ENCODE measurements around the gene WDR70.
A peak's percentile ranks its signal among the peaks of the same experiment; 100 is the strongest.
"Not testable (repeated sequence)": the region's sequence is repeated elsewhere in the genome, so short reads cannot be mapped to it uniquely, and the experiment has no call there.

The WDR70 gene

GRCh38 chr5:37654566-37654965 is 275.4 kb downstream of the WDR70 start:
- not testable (repeated sequence) for DNase-seq

- DNase-seq = no peak
These were observed 277.9 kb downstream of the WDR70 start for GRCh38 chr5:37657046-37657445.

- no peak for DNase-seq
These were observed 279.3 kb downstream of the WDR70 start for GRCh38 chr5:37658440-37658839.

- DNase-seq = no peak
These were observed 281.2 kb downstream of the WDR70 start for GRCh38 chr5:37660319-37660718.

DNA sequence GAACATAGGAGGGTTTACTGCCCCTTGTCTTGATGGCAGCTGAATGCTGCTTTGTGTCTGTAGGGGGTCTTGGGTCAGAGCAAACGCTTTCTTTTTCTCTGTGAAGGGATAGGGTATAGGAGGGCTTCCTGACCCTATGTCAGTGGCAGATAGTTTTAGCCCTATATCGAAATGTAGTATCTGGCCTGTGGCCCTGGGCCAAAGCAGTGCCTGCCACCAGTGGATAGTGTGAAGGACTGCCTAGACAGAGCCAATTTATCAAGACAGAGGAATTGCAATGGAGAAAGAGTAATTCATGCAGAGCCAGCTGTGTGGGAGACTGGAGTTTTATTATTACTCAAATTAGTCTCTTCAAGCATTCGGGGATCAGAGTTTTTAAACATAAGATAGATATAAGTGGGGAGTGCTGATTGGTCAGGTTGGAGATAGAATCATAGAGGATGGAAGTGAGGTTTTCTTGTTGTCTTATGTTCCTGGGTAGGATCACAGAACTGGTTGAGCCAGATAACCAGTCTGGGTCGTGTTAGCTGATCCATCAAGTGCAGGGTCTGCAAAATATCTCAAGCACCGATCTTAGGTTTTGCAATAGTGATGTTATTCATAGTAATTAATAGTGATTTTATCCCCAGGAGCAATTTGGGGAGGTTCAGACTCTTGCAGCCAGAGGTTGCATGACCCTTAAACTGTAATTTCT is 282.3 kb downstream of the WDR70 start:
- DNase-seq = no peak

- DNase-seq = no peak
These were observed 282.8 kb downstream of the WDR70 start for GRCh38 chr5:37661951-37662350.

DNA sequence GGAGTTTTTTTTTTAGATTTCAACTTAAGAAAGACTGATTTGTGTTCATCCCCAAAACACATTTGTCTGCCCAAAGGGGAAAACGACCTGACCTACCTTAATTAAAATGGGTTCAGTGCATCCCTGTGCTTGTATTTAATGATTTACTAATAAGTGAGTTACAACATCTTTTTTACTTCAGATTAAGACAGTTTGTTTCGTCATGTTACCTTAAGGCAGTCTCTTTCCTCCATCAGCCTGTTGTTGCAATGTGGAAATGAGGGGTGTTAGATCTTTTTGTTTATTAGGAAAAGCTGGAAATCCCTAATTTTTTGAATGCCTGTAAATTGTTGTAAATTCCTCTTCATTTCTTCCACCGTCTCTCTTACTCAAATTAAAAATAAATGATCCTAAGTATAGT is 283.2 kb downstream of the WDR70 start:
- no peak for DNase-seq

- DNase-seq = no peak
These were observed 283.8 kb downstream of the WDR70 start for GRCh38 chr5:37662789-37663485.

DNA sequence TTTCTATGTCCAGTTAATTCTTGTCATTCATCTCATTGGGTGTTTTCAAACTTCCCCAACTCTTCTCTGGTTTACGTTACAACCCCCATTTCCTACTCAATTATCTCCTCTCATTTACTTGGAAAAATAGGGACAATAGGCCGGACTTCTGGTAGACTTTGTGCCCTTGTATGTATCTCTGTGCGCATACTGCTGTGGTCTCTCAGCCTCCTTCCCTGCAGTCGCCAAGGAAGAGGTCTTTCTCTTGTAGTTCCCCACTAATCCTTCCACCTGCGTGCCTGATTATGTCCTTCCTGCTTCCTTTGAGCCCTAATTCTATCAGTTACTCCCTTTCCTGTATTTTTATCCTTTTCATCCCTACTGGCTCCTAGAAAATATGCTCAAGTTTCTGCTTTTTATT is 284.4 kb downstream of the WDR70 start:
- no peak for DNase-seq

DNA sequence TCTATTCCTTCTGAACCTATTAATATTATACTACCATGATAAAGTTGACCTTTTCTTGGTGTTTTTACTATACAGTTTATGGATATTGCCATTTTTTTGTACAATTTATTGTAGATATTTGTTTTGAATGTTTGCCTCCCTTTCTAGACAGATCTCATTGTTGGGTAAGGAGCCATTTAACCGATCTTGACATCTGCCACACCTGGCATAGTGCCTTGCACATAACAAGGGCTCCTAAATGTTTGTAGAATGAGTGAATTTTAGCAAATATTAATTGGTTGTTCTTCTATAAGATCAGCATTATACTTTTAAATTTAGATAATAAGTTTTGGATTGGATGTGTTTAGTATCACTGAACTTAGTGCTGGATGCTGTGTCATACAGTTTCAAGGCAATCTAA is 285.4 kb downstream of the WDR70 start:
- no peak for DNase-seq

DNA sequence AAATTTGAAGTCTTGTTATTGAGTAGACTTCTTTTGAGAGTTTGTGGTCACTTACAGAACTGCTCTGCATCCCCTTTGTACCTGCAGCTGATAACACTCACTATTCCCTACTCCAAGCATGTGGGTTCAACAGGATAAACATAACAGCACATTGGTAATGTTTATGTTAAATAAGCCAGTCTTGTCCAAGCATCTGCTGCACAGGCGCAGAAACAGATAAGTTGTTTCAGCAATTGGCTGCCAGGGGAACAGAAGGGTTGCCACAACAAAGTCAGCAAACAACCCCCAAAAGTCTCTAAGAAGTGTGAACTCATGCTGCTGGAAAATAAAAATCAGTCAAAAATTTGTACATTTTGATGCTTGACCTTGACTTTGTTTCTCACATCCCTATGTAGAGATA is 286.2 kb downstream of the WDR70 start:
- no peak for DNase-seq

DNA sequence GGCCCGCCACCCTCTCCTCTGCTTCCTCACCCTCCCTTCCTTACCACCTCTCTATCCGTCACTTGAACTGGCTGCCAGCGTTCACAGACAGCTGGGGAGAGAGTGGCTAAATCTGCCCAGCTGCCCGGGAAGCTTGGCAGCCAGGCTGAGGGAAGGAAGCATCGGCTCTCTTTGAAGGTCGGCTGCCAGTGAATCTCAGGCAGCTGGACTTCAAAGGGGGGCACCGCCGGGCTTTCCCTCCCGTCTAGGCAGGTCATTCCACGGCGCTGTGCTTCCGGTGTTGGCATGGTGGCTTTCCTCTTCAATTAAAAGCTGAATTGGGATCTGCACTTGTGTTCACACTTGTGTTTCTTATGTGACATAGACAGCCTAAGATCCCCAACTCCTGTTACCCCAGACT is 286.8 kb downstream of the WDR70 start:
- no peak for DNase-seq

GRCh38 chr5:37667430-37667829 is 288.3 kb downstream of the WDR70 start:
- DNase-seq = no peak

- DNase-seq = no peak
These were observed 288.7 kb downstream of the WDR70 start for GRCh38 chr5:37667846-37668245.

DNA sequence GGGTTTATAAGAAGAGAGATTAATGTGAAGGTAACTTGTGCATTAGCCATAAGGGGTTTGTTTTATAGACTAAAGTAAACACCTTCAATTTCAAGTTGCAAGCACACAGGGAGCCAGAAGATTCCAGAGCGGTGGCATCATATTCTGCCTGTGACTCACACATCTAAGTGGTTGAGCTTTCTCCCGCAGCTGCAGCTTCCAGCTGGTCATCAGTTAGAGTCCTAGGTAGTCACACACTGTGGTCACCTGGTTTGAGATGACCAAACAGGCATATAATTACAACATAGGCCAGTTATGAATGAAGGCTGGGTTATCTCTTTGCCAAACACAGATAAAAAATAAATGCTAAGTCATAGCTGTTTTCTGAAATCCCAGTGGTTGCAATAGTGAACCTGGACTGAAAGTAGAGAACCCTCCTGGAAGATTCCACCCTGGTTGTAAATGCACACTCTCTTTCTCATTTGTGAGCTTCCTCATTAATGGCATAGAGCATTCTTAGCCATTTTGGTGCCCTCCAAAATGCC is 289.5 kb downstream of the WDR70 start:
- DNase-seq = no peak

DNA sequence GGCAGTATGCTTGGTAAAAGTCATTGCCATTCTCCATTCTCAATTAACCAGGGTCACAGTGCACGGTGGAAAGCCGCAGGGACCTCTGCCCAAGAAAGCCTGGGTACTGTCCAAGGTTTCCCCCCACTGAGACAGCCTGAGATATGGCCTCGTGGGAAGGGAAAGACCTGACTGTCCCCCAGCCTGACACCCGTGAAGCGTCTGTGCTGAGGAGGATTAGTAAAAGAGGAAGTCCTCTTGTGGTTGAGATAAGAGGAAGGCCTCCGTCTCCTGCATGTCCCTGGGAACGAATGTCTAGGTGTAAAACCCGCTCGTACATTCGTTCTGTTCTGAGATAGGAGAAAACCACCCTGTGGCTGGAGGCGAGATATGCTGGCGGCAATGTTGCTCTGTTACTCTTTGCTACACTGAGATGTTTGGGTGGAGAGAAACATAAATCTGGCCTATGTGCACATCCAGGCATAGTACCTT is 293.0 kb downstream of the WDR70 start:
- DNase-seq = peak; percentile 4

- not testable (repeated sequence) for DNase-seq
These were observed 295.2 kb downstream of the WDR70 start for GRCh38 chr5:37674361-37674760.

DNA sequence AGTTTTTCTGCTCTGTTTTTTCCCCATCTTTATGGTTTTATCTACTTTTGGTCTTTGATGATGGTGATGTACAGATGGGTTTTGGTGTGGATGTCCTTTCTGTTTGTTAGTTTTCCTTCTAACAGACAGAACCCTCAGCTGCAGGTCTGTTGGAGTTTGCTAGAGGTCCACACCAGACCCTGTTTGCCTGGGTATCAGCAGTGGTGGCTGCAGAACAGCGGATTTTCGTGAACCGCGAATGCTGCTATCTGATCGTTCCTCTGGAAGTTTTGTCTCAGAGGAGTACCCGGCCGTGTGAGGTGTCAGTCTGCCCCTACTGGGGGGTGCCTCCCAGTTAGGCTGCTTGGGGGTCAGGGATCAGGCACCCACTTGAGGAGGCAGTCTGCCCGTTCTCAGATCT is 300.2 kb downstream of the WDR70 start:
- DNase-seq = not testable (repeated sequence)

GRCh38 chr5:37679903-37680302 is 300.8 kb downstream of the WDR70 start:
- not testable (repeated sequence) for DNase-seq

DNA sequence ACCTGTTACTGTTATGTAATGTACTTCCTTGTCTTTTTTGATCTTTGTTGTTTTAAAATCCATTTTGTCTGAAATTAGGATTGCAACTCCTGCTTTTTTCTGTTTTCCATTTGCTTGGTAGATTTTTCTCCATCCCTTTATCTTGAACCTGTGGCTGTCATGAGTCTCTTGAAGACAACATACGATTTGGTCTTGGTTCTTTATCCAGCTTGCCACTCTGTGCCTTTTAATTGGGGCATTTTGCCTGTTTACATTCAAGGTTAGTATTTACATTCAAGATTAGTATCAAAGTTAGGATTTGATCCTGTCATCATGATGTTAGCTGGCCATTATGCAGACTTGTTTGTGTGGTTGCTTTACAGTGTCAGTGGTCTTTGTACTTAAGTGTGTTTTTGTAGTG is 304.0 kb downstream of the WDR70 start:
- DNase-seq = no peak

GRCh38 chr5:37685211-37685610 is 306.1 kb downstream of the WDR70 start:
- DNase-seq = no peak

DNA sequence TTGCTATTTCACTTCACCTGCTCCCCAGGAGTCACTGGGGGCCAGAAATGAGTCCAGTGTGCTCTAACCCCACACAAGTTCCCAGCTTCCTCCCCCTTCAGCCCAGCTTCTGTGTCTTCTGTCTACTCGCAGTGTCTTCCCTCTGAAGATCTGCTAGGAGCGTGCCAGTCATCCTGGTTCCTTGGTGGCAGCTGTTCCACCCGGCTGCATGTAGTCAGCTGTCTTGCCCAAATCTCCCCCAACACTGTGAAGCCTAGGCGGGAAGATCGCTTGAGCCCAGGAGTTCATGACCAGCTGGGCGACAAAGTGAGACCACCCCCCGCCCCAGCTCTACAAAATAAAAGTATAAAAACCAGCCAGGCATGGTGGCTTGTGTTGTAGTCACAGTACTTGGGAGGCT is 306.7 kb downstream of the WDR70 start:
- no peak for DNase-seq

DNA sequence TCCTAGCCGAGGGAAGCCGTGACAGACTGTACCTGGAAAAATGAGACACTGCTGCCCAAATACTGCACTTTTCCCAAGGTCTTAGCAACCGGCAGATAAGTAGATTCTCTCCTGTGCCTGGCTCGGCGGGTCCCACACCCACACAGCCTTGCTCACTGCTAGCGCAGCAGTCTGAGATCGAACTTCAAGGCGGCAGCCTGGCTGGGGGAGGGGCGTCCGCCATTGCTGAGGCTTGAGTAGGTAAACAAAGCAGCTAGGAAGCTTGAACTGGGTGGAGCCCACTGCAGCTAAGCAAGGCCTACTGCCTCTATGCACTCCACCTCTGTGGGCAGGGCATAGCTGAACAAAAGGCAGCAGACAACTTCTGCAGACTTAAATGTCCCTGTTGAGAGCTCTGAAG is 309.8 kb downstream of the WDR70 start:
- DNase-seq = not testable (repeated sequence)

DNA sequence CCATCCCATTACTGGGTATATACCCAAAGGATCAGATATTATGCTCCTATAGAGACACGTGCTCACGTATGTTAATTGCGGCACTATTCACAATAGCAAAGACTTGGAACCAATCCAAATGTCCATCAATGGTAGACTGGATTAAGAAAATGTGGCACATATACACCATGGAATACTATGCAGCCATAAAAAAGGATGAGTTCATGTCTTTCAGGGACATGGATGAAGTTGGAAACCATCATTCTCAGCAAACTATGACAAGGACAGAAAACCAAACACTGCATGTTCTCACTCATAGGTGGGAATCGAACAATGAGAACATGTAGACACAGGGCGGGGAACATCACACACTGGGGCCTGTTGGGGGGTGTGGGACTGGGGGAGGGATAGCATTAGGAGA is 315.2 kb downstream of the WDR70 start:
- not testable (repeated sequence) for DNase-seq
